GM18858 (cell line): ENCODE data around the gene PRUNE2.
A peak's percentile ranks its signal among the peaks of the same experiment; 100 is the strongest.
"Not testable (repeated sequence)": the region's sequence is repeated elsewhere in the genome, so short reads cannot be mapped to it uniquely, and the experiment has no call there.

Source experiments
- ATAC-seq: cut with Tn5 transposase; IDR thresholded peaks from one replicate; pipeline ENCODE4 v1.9.1; 2021; ENCODE audit not compliant: unreplicated experiment

Gene PRUNE2

GRCh38 chr9:76607730-76608436 lies 298.0 kb downstream of the PRUNE2 start:
- no peak for ATAC-seq

- ATAC-seq: peak; percentile 92
Observed at GRCh38 chr9:76605321-76605900, 300.5 kb downstream of the PRUNE2 start.

DNA sequence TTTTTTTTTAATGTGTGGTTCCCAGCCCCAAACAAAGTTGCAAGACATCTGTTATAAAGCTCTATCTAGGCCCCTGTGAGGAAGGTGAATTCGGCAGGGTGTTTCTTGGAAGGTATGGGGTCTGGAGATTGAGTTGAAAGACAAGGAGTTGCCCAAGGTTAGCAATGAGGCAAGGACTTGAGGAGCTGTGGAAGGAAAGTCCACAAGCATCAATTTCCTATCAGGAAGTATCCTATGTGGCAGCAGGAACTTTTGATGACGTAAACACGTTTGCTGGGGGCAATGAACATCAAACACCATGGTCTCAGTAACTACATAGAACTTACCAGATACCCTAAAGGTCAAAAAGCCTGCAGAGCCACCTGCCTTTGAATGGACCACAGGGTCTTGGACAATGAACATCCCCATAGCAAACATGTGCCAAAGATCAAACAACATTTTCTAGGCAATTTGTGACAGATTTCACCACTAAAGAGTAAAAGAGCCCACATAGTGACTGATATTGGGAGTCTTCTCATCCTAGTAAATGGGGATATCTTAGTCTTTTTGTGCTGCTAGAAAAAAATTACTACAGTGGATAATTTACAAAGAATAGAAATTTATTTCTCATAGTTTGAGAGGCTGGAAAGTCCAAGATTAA lies 301.9 kb downstream of the PRUNE2 start:
- no peak for ATAC-seq

- no peak for ATAC-seq
Observed at GRCh38 chr9:76603448-76603895, 302.4 kb downstream of the PRUNE2 start.

DNA sequence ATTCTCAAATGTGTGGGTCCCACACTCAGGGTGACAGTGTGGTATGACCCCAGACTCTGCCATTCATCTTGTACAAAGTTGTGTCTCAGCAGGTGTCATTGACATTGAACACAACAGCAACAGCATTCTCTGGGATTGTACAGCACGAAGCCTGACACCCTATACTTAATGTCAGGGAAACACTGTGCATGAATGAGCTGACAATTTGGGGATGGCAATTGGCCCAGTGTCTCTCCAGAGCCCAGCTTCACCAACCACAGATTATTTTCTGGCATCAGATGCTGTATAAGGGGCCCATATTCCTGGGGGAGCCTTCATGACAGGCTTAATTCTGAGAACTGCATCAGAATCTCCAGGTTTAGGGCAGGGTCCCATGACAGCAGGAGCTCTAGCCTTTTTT lies 303.7 kb downstream of the PRUNE2 start:
- ATAC-seq: no peak

- no peak for ATAC-seq
Observed at GRCh38 chr9:76600007-76600615, 305.8 kb downstream of the PRUNE2 start.

- ATAC-seq: no peak
Observed at GRCh38 chr9:76598981-76599380, 306.9 kb downstream of the PRUNE2 start.

DNA sequence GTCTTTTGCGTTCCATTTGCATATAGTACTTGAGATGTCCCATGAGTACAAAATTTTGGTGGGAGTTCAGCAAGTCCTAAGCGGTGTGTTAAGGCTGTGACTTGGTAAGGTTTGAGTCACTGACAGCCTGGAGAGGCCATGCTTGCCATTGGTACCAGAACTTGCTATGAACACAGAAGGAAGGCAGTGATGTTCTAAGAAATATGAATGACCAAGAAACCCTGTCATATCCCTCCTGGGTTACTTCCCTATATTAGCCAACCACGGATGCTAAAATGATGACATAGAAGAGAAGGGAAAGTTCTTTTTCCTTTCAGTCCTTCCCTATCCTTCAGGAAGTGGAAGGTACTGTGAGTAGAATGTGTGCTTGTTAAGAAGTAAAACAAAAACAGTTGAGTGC lies 310.3 kb downstream of the PRUNE2 start:
- ATAC-seq: no peak

GRCh38 chr9:76594764-76595424 lies 311.0 kb downstream of the PRUNE2 start:
- no peak for ATAC-seq

- not testable (repeated sequence) for ATAC-seq
Observed at GRCh38 chr9:76593961-76594735, 311.8 kb downstream of the PRUNE2 start.

DNA sequence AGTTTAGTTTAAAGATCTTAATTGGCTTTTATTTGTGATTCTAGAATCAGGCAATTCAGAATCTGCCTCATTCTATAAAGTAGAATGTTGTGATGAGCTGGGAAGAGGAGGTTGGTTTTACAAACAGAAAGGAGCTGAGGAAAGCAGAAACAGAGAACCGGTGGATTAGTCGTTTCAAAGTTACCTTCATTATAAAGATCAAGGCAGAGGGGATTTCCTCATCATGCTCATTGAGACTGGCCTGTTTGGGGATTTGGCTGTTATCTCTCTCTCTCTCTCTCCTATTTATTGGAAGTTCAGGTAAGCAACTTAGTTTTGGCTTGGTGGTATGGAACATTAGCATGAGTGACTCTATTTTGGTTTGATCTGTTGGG lies 313.0 kb downstream of the PRUNE2 start:
- ATAC-seq: no peak

DNA sequence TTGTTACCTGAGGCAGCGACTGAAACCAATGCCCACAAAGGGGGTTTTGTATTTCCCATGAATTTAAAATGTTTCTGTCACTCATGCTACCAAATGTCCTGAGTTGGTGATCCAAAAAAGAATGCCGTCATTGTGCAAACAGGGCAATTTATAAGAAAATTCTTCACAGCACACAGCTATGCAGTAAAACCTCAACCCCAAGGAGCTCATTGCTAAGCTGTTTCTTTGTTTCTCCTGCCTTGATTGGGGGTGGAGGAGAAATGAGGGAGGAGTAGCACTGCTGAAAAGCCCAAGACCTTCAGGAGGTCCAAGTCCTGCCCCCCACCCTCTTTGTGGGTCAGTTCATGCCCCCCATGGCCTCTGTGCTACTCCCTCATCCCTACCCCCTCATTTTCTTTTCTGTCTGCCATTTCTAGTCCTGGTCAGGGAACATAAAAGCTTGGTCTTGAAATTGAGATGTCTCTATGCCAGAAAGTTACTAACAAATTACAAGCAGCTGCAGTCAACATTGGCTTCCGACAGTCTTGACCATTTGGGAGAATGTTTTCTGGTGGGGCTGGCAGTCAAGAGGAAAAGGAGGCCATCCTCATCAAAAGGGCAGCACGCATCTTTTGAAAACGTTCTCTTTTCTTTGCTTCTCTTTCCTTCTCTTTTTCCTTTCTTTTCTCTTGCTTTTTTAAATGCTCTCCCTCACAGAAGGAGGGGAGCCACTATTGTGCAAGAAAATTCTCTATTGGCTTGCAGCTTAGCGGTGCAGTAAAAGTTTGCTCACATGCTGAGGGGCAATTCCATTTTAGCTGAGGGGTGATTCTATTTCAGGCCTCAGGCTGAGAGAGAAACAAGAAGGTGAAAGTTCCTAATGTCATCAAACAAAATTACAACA lies 313.6 kb downstream of the PRUNE2 start:
- ATAC-seq: no peak

DNA sequence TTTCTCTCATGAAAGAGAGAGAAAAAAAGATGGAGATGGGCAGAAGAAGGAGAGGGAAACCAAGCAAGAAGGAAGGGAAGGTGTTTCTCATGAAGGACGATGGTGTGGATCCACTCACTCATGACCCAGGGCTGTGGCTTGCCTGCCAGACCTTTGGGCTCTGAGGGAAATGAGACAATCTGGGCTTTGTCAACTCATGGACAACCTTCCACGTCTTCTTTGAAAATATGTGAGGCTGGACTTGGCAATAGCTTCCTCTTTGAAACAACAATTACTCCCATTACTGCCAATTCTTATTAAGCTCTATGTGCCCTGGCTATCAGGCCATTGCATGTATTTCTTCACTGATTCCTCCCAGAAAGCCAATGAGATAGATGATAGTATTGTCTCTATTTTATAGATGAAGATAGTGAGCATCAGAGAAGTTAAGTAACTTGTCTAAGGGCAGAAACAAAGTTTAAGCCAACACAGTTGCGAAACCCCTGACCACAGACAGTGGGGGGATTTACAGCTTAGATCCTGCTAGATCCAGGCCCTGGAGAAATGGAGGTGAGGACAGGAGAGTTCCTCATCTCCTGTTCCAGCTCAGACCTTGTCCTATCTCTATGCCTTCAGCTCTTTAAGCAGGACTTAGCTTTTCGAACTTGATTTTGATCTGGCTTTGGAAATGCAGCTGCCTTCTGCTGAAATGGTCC lies 314.5 kb downstream of the PRUNE2 start:
- no peak for ATAC-seq

DNA sequence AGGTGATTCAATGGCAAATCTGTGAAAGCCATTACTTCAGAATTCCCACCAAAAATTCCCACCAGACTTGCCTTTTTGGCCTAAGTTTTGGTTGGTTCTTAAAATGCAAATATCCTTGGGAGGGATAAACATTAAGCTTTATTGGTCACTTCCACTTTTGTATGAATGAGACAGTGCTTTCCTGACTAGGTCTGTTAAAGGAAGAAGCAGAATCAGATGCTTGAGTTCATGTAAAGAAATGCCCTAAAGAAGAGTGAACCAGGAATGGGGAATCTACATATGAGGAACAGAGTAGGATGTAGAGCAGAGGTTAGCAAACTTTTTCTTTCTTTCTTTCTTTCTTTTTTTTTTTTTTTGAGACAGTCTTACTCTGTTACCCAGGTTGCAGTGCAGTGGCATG lies 317.6 kb downstream of the PRUNE2 start:
- ATAC-seq: no peak

DNA sequence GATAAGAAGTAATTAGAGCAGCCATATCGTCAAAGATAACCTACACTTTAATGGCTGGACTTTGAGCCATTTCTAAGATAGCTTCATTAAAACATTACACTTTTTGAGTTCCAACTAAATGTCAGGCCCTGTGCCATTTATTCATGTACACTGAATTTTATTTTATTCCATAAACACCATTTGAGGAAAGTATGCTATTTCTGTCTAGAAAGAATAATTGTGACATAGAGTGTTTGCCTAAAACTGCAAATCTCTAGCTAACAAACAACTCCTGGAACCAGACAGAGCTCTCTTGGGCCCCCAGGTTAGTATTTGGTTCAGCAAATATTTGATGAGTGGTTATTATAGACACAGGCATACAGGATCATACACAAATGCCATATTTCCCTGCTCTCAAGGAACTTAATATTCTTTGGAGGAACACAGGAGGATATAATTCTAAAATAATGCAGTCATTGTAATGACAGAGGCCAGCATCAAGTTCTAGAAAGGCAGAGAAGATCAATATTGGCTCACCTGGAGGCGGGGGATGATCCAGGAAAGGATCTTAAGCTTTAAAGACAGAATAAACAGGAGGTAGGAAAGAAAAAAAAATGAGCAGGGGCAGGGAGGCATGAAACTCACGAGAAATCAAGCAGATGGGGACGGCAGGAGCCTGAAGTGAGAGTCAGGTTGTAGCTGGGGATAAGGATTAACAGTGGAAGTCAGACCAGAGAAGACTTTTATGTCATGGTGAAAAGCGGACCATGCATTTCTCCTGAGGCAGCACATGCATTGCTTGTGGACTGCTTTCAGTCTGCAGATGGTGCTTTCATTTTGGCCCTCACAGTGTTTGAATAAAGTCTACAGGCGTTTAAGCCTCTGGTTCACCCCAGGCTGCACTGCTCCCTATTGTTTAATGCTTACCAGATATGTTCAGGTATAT lies 319.3 kb downstream of the PRUNE2 start:
- no peak for ATAC-seq

DNA sequence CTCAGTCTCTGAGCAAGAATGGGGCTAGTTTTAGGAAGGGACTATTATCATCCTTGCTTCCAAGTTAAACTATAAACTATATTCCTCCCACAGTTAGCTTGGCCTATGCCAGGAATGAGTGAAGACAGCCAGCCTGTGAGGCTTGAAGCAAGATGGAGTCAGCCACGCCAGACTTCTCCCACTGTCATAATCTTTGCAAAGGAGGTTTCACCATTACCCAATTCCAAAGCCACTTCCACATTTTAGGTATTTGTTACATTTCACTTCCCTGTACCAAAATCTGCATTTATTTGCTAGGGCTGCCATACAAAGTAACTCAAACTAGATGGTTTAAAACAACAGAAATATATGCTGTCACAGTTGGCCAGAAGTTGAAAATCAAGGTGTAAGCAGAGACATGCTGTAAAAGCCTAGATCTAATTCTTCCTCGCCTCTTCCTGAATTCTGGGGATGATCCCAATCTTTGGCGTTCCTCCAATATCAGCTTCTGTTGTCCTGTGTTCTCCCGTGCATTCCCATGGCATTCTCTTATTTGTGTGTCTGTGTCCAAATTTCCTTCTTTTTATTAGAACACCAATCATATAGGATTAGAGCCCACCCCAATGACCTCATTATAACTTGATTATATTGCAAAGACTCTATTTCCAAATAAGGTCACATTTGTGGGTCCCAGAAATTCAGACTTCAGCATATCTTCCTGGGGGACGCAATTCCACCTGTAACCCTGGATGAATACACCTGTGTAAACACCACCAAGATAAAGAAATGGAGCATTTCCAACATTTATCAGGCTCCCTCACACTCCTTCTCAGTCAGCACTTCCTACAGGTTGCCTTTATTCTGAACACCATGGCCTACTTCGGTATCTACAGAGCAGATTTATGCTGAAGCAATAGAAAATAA lies 320.2 kb downstream of the PRUNE2 start:
- ATAC-seq: no peak

- ATAC-seq: no peak
Observed at GRCh38 chr9:76583256-76583655, 322.7 kb downstream of the PRUNE2 start.
